Body of pancreas (tissue), 4 donors: Measurements from ENCODE around the gene THRA.

Experiments used
- POLR2A ChIP-seq, 3 donors: fragments of 450-650 bp; IDR thresholded peaks; one replicate each; pipeline ENCODE4 v1.6.1; 2016; ENCODE audit warnings: antibody characterized with exemption in 3 of 3, mild to moderate bottlenecking in 2 of 3
- TF ChIP-seq, protein P1 (sequence below), 7 experiments: fragments of 450-650 bp in 4 of 7; fragments of 200-600 bp in 3 of 7; sonication (generic) in 3 of 7; IDR thresholded peaks; one replicate each; pipeline ENCODE4 v1.5.1; 2016 to 2019; ENCODE audit warnings: antibody characterized with exemption in 7 of 7

DNA sequence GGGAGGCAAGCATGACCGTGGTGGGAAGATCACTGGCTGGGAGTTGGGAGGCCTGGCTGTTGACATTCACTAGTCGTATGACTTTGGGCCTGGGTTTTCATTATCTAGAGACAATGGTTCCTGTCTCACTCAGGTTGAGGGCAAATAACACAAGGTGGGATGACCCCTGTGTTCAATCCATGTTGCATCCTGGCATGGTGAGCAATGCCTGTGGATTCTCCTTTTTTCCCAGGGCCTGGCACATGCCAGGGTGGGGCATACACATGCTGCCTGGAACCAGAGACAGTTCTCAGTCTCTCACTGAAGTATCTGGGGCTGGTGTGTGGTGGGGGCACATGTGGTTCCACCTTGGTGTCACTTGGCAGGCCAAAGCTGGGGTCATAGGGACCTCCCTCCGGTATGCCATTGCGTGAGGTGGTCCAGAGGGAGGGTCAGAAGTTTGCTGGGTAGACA is 5.4 kb downstream of the THRA start:
- TF ChIP-seq, protein P1, sequence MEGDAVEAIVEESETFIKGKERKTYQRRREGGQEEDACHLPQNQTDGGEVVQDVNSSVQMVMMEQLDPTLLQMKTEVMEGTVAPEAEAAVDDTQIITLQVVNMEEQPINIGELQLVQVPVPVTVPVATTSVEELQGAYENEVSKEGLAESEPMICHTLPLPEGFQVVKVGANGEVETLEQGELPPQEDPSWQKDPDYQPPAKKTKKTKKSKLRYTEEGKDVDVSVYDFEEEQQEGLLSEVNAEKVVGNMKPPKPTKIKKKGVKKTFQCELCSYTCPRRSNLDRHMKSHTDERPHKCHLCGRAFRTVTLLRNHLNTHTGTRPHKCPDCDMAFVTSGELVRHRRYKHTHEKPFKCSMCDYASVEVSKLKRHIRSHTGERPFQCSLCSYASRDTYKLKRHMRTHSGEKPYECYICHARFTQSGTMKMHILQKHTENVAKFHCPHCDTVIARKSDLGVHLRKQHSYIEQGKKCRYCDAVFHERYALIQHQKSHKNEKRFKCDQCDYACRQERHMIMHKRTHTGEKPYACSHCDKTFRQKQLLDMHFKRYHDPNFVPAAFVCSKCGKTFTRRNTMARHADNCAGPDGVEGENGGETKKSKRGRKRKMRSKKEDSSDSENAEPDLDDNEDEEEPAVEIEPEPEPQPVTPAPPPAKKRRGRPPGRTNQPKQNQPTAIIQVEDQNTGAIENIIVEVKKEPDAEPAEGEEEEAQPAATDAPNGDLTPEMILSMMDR (IDR thresholded peaks at IDR 0.05): no peak
- TF ChIP-seq POLR2A (IDR thresholded peaks at IDR 0.05): no peak
